Activated CD4-positive, alpha-beta T cell treated with anti-CD3 and anti-CD28 coated beads, Interleukin-2, Interleukin-4, amounts not matched to agents 100 ng/mL and 50 ng/mL, durations not matched to agents 16 hours and 8 hours (primary cell): ENCODE data around the gene RBM17.
A peak's percentile ranks its signal among the peaks of the same experiment; 100 is the strongest.
"Not testable (repeated sequence)": the region's sequence is repeated elsewhere in the genome, so short reads cannot be mapped to it uniquely, and the experiment has no call there.

Experiments
- DNase-seq: peaks from one replicate; pipeline ENCODE4 v3.0.0-alpha.2; 2020; ENCODE audit warnings: low spot score

RBM17 gene

GRCh38 chr10:6136215-6137201, 47.7 kb downstream of the RBM17 start:
- peak; percentile 90 for DNase-seq

- DNase-seq, result no peak
These were observed 49.6 kb downstream of the RBM17 start for GRCh38 chr10:6138456-6138855.

- DNase-seq, result no peak
These were observed 50.6 kb downstream of the RBM17 start for GRCh38 chr10:6139470-6139869.

- DNase-seq, result peak; percentile 53
These were observed 51.5 kb downstream of the RBM17 start for GRCh38 chr10:6140141-6140841.

- no peak for DNase-seq
These were observed 52.1 kb downstream of the RBM17 start for GRCh38 chr10:6140965-6141295.

- DNase-seq, result peak; percentile 91
These were observed 52.7 kb downstream of the RBM17 start for GRCh38 chr10:6141296-6142151.

GRCh38 chr10:6142186-6142585, 53.4 kb downstream of the RBM17 start:
- not testable (repeated sequence) for DNase-seq

- no peak for DNase-seq
These were observed 53.8 kb downstream of the RBM17 start for GRCh38 chr10:6142644-6143043.

- DNase-seq, result no peak
These were observed 54.3 kb downstream of the RBM17 start for GRCh38 chr10:6143181-6143580.

GRCh38 chr10:6144406-6145165, 55.8 kb downstream of the RBM17 start:
- peak; percentile 88 for DNase-seq

GRCh38 chr10:6145166-6145987, 56.5 kb downstream of the RBM17 start:
- DNase-seq, result no peak

GRCh38 chr10:6146013-6146785, 57.4 kb downstream of the RBM17 start:
- no peak for DNase-seq

- no peak for DNase-seq
These were observed 58.1 kb downstream of the RBM17 start for GRCh38 chr10:6146921-6147320.

GRCh38 chr10:6148251-6148701, 59.4 kb downstream of the RBM17 start:
- DNase-seq, result no peak

GRCh38 chr10:6148908-6149307, 60.1 kb downstream of the RBM17 start:
- DNase-seq, result no peak

- DNase-seq, result peak; percentile 61
These were observed 62.5 kb downstream of the RBM17 start for GRCh38 chr10:6151087-6151977.

- DNase-seq, result no peak
These were observed 65.0 kb downstream of the RBM17 start for GRCh38 chr10:6153845-6154244.

GRCh38 chr10:6154566-6154965, 65.7 kb downstream of the RBM17 start:
- DNase-seq, result no peak

- DNase-seq, result no peak
These were observed 69.4 kb downstream of the RBM17 start for GRCh38 chr10:6158276-6158675.
